Activated CD4-positive, CD25-positive, alpha-beta regulatory T cell treated with anti-CD3 and anti-CD28 coated beads, Interleukin-2, amount 50 U/mL, for 72 hours (primary cell): ENCODE measurements around the gene PHYH.
"Not testable (repeated sequence)": the region's sequence is repeated elsewhere in the genome, so short reads cannot be mapped to it uniquely, and the experiment has no call there.

Experiments
- DNase-seq: peaks from one replicate; pipeline ENCODE4 v3.0.0; 2021

The PHYH gene

DNA sequence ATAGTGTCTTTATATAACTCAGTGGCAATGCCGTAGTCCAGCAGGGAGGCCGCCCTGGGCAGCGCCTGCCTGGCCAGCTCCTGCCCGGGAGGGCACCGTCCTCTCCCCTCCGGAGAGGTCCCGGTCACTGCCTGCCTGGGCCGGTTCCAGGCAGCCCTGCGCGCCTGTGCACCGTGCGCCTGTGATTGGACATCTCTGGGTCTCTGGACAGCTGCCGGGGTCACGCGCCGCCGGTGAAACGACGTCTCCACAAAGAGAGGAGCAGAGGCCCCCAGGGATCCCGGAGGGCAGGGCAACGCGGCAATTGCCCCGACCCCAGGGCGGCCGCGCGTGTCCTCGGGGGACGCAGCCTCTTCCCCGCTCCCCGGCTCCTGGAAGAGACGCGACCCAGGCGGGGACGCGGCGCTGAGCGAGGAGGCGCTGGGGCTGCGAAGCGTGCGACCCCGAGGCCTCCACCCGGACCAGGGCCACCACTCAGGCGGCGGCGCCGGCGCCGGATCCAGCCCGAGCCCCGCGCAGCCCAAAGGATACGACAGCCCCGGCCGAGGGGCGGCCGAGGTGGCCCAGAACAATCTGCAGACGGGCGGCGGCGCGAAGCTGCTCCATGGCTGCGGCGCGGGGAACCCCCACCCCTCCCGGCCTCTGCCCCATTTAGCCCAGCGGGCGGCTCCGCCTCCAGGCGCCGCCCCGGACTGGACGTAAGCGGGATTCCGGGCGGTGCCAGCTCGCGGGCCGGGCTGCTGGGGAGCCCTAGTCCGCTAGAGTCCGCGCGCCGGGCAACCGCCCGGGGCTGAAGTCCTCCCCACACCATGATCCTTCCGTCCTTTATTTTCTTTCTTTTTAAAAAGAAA lies at the start of gene PHYH:
TSS of gene PHYH (minus strand) at position 628 of the 851 bp plus-strand sequence. CDS start at position 606, 22 bp downstream.
- peak; percentile 86 for DNase-seq

DNA sequence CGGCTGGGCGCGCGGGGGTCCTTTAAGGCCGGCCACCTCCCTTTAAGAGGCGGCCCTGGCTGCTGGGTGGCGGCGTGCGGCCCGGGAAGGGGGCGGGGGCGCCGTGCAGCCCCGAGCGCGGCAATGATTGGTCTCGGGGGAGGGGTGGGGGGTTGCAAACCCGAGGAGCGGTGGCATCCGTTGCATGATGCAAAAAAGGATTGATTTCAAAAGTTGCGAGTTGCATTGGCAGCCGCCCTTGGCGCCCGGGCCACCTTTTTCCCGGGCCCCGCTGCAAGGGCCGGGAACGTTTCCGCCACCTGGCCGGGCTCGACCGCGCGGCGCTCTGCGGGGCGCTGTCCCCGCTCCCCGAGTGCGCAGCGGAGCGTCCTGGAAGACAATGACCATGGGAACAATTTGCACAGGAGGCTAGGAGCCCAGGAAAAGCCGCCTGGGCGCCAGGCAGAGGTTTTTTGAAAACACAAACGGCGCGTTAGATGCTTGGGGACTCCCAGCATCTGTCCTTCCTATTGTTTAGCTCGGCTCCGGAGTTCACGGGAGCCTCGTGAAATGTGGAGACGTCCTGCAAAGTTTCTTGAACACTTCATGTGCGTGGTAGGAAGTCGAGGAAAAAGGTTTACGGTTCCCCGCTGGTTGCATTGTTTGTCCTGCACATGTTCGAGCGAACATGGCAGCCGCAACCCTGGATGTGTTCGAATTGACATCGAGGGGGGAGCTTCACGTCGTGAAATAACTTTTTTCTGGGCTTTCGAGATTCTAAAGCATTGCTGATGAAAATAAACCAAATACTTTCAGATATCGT lies 48.6 kb upstream of the PHYH start, which contains the start of gene SEPHS1:
TSS of gene SEPHS1 (minus strand) at position 78 of the 802 bp plus-strand sequence. CDS start 3,343 bp downstream, outside the sequence.
- DNase-seq = peak; percentile 69

DNA sequence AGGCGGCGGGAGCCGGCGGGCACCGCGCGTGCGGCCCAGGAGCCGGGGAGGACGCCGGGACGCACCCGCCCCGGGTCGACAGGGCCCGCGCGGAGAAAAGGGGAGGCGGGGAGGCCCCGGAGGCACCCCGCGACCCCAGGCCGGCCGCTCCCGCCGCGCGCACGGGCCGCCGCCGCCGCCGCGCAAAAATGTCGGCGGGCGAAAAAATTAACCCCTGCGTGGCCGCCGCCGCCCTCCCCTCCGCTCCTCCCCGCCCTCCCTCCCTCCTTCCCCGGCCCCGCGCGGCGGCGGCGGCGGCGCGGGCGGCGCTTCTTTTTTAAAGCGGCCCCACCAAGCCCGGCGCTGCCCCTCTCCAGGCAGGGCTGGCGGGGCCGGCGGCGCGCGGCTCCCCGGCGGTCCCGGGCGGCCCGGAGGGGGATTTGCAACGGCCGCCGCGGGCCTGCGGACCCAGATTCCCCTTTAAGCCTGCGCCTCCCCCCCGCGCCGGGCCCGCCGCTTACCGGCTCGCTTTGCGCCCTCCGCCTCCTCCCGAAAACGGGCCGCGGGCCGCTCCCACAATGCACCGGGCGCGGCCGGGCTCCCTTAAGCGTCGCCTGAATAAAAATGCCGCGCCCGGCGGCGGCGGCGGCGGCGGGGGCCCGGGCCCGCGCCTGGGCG lies 47.8 kb upstream of the PHYH start:
- peak; percentile 75 for DNase-seq

DNA sequence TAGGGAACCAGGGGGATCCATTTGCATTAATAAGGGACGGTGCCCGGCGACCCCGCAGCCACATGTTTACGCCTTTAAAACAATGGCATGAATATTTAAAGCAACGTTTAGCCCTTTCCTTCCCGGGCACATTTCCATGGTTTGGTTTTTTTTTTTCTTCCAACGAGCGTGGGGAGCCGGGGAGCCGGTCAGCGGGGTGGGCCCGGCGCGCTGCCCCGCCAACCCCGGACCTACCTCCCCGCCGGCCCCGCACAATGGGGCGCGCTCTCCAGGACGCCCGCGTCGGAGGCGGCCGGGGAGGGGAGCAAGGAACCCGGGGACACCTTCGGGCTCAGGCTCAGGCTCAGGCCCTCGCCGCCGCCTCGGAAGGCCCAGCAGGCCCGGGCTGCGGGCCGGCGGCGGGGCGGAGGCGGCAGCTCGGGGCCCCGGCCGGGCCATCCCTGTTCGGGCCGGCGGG lies 47.2 kb upstream of the PHYH start:
- no peak for DNase-seq

DNA sequence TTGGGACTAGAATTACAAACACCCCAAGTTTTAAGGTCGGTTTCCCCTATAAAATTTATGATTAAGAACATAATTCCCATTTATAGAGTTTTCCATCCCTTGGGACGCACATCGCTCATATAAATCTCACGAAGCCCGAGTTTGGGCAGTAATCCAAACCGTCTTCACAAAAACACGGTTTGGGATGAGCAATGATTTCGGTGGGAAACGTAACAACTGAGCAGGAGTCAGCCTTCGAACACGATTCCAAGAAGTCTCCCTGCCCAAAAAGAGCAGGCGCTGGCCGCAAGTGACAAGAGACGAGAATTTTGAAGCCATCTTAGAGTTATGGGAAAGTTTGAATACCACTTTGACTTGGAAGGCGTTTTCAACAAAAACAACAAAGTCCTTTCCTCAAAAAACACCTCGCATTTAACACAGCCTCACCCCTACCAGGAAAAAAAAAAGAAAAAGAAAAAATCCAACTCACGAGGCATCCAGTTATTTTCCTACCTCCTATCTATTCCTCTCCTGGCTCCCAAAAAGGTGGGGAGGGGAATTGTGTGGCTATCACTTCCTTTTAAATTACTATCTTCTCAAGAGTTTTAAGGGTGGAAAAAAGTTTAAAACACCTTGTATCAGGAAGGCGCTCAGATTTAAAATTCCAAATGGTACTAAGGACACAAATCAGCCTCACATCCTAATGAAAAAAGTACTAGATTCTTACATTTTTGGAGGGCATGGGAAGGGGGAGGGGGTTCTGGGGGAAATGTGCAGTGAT lies 46.6 kb upstream of the PHYH start:
- no peak for DNase-seq

DNA sequence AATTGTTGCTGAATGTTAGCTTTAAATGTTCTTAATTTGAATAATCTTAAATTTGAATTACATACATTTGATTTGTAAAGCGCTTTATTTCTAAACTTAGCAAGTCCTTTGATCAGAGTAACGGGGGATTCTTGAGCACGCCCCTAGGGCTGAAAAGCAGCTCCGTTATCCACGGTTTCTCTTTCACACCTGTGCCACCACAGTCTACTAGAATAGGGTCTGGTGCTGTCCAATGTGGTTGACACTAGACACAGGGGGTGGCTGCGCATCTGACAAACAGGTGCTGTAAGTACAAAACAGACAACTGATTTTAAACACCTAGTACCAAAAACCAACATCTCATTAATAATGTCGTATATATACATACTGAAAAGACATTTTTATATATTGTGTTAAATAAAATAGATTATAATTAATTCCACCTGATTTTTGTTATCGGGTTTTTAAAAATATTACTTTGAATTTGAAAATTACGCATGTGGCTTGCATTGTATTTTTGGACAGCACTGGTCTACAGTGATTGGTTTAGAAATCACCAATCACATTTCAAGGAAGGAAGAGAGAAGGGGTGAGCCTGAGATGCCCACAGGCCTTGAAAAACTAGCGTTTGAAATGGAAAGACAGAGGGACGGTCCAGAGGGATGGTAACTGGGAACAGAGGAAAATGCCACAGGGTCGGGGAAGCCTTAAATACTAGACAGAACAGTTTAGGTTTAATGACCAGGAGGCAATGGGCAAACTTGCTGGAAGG lies 40.9 kb upstream of the PHYH start:
- DNase-seq = peak; percentile 37

DNA sequence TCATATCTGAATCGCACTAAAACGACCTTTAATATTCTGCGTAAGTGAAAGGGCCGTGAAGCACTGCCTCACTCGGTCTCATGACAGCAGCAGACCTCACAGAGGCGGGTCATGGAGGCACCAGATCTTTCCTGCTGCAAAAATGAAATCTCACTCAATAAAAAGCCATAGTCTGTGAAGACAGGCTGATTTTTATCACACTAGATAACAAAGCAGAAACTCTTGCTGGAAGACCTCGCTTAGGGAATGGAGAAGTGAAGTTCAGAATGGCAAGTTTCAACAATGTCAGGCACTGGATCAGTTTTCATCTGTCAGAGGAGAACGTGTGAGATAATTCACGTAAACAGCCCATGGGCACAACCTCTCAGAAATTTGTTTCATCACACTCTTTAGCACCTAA lies 40.2 kb upstream of the PHYH start:
- DNase-seq = no peak

DNA sequence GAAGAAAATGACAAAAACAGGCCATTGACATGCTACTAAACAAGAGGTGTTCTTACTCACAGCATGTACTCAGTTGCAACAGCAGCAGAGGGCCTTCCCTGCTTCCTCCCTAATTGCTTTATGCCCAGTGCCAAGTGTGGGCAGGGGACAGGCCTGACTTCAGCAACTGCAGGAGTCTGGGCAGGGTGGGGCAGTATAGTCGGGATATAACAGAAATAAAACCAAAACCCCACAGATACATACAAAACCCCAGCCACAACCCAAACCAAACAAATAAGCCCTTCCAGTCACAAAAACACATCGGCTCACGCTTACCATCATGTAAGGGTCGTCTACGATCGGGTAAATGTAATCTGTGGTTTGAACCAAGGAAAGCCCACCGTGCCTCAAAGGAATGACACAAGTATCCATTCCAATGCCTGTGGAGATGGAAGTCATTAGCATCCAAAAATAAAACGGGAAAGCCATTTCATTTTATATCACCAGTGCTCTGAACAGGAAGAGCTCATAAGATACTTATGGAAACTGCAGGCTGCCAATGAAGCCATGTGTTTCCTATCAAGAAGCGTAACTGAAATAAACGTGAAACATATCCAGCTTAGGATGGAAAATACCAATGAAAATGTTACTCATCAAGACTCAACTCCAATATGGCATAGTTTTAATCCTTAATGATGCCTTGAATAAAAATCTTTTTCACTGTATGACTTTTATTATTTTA lies 38.7 kb upstream of the PHYH start:
- no peak for DNase-seq

DNA sequence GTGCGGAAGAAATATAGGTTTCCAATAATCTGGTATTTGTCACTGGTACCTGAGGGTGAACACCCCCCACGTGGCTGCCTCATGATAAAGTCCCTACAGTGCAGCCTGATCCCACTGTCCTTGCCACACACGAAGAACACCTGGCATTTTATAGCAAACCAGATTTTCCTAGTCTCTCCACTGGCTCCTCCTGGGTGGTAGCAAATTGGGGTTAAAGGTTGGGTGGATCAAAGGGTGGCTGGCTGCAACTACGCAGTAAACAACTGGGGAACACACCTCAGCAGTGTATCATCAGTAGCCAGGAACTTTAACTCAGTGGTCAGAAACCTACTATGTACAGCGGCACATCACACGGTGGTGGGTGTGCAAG lies 37.9 kb upstream of the PHYH start:
- no peak for DNase-seq

DNA sequence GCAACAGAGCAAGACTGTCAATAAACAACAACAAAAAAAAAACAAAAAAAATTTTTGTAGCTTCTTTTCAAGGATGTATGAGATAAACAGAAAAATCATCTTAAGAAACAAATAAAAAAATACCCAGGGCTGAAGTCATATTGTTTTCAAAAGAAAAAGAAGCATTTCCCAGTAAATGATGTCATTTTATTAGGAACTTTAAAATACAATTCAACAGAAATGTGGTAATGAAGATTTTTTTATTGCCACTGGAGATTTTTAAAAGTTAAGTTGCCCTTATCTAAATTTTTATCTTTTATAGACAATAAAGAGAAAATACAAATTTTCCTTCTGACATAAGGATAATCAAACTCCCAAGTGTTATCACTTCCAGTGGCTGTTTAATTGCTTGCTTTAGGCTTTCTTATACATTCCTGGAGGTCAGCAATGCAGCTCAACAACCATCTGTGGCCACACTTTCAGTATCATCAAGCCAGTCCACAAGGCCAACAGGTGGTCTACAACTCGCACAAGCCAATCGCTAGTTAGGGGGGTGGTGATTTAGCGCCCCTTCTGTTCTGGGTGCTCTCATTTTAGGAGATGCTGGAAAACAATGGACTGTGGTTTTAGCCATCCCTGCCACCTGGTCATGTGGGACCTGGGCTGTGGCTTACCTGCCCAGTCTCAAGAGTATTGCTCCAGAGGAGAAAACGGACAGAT lies 37.4 kb upstream of the PHYH start:
- no peak for DNase-seq

DNA sequence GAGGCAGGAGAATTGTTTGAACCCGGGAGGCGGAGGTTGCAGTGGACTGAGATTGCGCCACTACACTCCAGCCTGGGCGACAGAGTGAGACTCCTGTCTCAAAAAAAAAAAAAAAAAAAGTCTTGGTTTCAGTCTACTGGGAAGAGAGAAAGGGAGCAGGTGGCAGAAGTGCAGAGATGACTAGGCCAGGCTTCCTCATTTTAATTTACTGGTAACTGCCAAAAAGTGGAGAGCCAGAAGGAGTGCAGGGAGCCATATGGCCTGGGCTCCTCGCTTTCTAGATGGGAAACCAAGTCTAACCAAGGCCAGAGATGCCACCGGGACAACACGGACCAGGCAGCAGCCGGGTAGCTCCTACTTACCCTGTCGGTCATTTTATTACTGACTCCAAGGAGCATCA lies 36.0 kb upstream of the PHYH start:
- no peak for DNase-seq

DNA sequence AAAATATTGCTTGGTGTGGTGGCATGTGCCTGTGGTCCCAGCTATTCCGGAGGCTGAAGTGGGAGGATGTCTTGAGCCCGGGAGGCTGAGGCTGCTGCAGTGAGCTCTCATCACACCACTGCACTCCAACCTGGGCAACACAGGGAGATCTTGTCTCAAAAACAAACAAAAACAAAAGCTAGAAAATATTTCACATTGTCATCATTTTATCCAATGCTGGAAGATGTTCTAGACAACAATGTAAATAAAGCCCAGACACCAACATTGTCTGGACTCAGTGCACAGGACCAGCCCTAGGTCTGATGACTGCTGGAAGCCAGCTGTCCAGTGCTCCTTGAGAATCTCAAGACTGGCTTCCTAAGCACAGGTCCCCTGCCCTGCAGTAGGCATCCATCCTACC lies 34.7 kb upstream of the PHYH start:
- no peak for DNase-seq

DNA sequence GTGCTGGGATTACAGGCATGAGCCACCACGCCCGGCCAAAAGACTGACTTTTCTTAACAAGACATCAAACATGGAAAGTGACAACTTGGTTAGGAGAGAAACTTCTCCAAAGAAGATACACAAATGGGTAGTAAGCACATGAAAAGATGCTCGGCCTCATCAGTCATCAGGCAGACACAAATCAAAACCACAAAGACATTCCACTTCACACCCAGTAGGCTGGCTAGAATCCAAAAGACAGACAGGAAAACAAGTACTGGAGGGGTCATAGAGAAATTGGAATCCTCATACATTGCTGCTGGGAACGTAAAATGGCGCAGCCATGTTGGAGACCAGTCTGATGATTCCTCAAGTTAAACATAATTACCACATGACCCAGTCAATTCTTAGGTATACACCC lies 31.8 kb upstream of the PHYH start:
- no peak for DNase-seq

DNA sequence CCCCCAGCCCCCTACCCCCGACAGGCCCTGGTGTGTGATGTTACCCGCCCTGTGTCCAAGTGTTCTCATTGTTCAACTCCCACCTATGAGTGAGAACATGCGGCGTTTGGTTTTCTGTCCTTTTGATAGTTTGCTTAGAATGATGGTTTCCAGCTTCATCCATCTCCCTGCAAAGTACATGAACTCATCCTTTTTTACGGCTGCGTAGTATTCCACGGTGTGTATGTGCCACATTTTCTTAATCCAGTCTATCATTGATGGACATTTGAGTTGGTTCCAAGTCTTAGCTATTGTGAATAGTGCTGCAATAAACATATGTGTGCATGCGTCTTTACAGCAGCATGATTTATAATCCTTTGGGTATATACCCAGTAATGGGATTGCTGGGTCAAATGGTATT lies 31.1 kb upstream of the PHYH start:
- not testable (repeated sequence) for DNase-seq

DNA sequence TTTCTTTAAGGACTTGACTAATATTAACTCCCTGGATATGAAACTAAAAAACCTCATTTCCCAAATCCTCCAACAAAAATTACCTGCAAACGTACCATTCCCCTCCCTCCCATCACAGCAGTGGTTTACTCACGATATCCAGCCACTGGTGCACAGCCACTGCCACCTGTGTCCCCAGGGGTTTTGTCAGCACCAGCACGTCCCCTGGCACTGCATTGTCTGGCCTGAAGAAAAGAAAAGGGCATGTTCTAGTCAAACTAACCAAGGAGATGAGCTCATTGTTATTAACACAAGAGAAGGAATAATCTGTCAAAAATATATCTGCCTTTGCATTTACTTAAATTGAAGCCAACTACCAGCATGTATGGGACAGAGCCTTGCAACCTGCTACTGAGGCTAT lies 29.7 kb upstream of the PHYH start:
- no peak for DNase-seq

DNA sequence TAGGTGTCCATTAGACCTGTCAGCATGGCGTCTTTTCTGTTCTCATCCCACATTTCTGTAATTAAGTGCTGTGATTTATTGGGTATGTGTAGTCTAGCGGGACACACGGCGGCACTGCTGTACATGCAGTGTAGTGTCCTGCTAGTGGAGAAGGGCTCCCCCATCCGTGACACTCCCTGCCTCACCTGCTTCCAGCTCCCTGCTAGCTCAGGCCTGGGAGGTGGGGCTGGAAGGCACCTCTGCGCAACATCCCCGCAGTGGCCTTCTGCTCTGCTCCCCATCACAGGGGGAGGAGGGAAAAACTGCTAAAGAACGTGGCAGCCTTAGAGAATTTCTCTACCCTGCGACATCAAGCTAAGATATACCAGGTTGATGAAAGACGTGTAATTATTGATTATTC lies 28.7 kb upstream of the PHYH start:
- DNase-seq = no peak

DNA sequence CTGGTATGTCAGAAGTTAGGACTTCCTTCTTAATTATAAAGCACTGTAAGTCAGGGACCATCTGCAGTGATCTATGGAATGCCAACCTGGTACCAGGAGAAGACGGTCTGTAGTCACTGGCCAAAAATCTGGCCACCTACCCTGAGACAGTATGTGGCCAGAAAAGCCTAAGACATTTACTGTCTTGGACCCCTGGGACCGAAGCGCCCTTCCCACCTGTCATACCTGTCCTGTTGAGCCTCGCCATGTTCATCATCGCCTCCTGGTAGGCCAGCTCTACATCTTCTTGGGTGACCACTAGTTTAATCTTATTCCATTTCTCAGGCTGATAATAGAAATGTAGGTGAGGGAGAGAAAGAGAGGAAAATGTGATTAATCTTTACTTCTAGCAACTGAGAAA lies 28.3 kb upstream of the PHYH start:
- no peak for DNase-seq

DNA sequence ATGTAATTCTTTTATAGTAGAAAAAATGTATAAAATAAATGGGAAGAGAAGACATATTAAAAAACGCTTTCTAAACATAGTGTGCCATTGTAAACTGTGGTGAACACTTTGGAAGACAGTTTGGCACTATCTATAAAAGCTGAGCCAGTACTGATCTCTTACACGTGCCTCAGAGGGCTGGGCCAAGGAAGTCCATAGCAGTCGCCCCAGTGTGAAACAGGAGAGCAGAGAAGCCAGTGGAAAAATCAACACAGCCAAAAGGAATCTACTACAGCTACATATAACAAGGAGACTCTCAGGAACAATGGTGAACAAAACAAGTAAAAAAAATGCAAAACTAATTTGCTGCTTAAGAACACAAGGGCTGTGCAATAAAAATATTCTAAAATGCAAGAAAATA lies 27.7 kb upstream of the PHYH start:
- DNase-seq = no peak

DNA sequence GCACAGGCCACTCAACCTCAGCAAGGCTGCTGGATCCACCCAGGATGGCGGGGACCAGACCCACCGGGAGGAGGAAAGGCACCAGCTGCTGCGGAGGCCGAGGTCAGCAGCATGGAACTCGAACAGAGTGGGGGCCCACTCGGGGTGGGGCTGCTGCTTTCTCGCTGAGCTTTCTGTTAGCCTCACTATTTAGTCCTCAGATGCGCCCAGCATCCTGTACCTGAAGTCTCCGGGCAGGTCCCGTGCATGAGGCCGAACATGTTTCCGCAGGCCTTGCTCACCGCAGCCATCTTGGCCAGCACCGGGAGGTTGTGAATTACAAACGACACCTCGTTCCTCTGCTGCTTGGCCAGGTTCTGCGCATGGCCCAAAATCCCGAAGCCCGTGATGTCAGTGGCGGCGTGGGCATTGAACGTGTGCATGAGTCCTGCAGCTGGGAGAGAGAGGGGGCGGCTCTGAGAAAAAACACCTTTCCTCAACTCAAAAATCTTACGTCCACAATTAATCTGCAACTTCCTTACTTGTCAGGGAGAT lies 22.8 kb upstream of the PHYH start:
- no peak for DNase-seq

DNA sequence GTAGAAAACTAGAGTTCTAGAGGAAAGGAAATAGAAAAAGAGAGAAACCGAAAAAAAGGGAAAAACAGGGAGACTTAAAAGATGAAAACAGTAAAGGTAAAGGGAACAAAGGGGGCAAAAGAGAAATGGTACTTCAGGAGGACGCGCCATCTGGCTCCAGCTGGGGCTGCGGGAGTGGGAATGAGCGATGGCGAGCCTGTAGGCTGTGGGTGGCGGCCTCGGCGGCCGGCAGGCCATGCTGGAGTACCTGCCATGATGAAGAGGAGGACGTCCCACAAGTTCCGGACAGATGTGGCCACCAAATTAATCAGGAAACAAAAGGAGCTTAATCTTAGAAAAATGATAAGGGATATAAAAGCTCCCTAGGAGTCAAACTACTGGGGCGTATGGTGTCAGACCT lies 21.7 kb upstream of the PHYH start:
- DNase-seq = no peak
